Measurements from ENCODE around the gene CYP27A1.
"Not testable (repeated sequence)": the region's sequence is repeated elsewhere in the genome, so short reads cannot be mapped to it uniquely, and the experiment has no call there.

Gene CYP27A1

GRCh38 chr2:218846963-218847362 lies 65.0 kb downstream of the CYP27A1 start:
- H2BK120ac ChIP-seq (ENCODE audit: low read depth, low read length): not testable (repeated sequence)
- no CpG with 5 or more reads among the region's 18 CpGs for WGBS (ENCODE audit: extremely low coverage, insufficient coverage, low lambda C conversion rate)

DNA sequence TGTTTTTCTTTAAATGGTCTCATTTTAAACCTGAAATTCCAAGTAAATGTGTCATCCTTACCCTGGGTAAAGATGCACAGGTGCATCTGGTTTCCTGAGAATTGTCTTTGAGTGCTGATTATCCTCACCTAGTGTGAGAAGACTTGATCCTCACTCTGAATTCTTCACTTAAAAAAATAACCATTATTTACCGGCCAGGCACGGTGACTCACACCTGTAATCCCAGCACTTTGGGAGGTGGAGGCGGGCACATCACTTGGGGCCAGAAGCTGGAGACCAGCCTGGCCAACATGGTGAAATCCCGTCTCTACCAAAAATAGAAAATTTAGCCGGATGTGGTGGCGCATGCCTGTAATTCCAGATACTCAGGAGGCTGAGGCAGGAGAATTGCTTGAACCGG lies 67.8 kb downstream of the CYP27A1 start:
- no peak overlapping the region for H3K18ac ChIP-seq (ENCODE audit: low read length)
- no CpG with 5 or more reads among the region's 7 CpGs for WGBS (ENCODE audit: extremely low coverage, insufficient coverage, low lambda C conversion rate)
- no peak overlapping the region for H2BK5ac ChIP-seq (ENCODE audit: low read length)
- H3K4me3 ChIP-seq (ENCODE audit: low read length): no peak overlapping the region
- H3K56ac ChIP-seq (ENCODE audit: low read length): no peak overlapping the region
- no peak overlapping the region for H2AK5ac ChIP-seq (ENCODE audit: low read length)
- H3K23ac ChIP-seq (ENCODE audit: low read length): no peak overlapping the region
- no peak overlapping the region for H3K27ac ChIP-seq (ENCODE audit: low read depth, low read length)
- peaks cover 3% of the 10 kb centered on the region for H3K4me1 ChIP-seq (ENCODE audit: control insufficient read depth, low read depth, low read length)
- no peak overlapping the region for H4K5ac ChIP-seq (ENCODE audit: low read length)
- H4K8ac ChIP-seq (ENCODE audit: low read depth, low read length): no peak overlapping the region
- H3K79me1 ChIP-seq (ENCODE audit: low read length): no peaks in the 10 kb centered on the region
- no peak overlapping the region for H3K4ac ChIP-seq (ENCODE audit: low read depth, low read length)
- H3K79me2 ChIP-seq (ENCODE audit: control insufficient read depth, insufficient read depth, low read length): no peaks in the 10 kb centered on the region
- peaks cover 5% of the 10 kb centered on the region for H3K27me3 ChIP-seq (ENCODE audit: insufficient read depth, low read length, poor library complexity)
- no peak overlapping the region for H2BK15ac ChIP-seq (replicated peaks; ENCODE audit: low read depth)
- no peak overlapping the region for H2BK120ac ChIP-seq (ENCODE audit: low read depth, low read length)
- no peaks in the 10 kb centered on the region for H3K36me3 ChIP-seq (ENCODE audit: control insufficient read depth, insufficient read depth, low read length)
- DNase-seq: no peak
- H3K4me2 ChIP-seq (ENCODE audit: low read length): no peak overlapping the region
- H3K9ac ChIP-seq (ENCODE audit: low read length): no peak overlapping the region

More at GRCh38 chr2:218846963-218847362, 65.0 kb downstream of the CYP27A1 start:
- not testable (repeated sequence) for DNase-seq; H3K27me3 ChIP-seq (ENCODE audit: insufficient read depth, low read length, poor library complexity); H2BK15ac ChIP-seq (replicated peaks; ENCODE audit: low read depth); H3K9ac ChIP-seq (ENCODE audit: low read length); H3K4me2 ChIP-seq (ENCODE audit: low read length); H4K5ac ChIP-seq (ENCODE audit: low read length); H4K8ac ChIP-seq (ENCODE audit: low read depth, low read length); H2BK5ac ChIP-seq (ENCODE audit: low read length); H3K27ac ChIP-seq (ENCODE audit: low read depth, low read length); H3K23ac ChIP-seq (ENCODE audit: low read length); H3K79me1 ChIP-seq (ENCODE audit: low read length); H2AK5ac ChIP-seq (ENCODE audit: low read length); H3K4me3 ChIP-seq (ENCODE audit: low read length); H3K79me2 ChIP-seq (ENCODE audit: control insufficient read depth, insufficient read depth, low read length); H3K56ac ChIP-seq (ENCODE audit: low read length); H3K18ac ChIP-seq (ENCODE audit: low read length); H3K4me1 ChIP-seq (ENCODE audit: control insufficient read depth, low read depth, low read length); H3K4ac ChIP-seq (ENCODE audit: low read depth, low read length); H3K36me3 ChIP-seq (ENCODE audit: control insufficient read depth, insufficient read depth, low read length)

- no peak overlapping the region for H2BK120ac ChIP-seq (ENCODE audit: low read depth, low read length)
- H2BK15ac ChIP-seq (replicated peaks; ENCODE audit: low read depth): no peak overlapping the region
- H3K27me3 ChIP-seq (ENCODE audit: insufficient read depth, low read length, poor library complexity): peaks cover 9% of the 10 kb centered on the region
- no peaks in the 10 kb centered on the region for H3K36me3 ChIP-seq (ENCODE audit: control insufficient read depth, insufficient read depth, low read length)
- H4K5ac ChIP-seq (ENCODE audit: low read length): no peak overlapping the region
- H2BK5ac ChIP-seq (ENCODE audit: low read length): no peak overlapping the region
- H3K4me2 ChIP-seq (ENCODE audit: low read length): no peak overlapping the region
- no peaks in the 10 kb centered on the region for H3K79me2 ChIP-seq (ENCODE audit: control insufficient read depth, insufficient read depth, low read length)
- H3K4me3 ChIP-seq (ENCODE audit: low read length): no peak overlapping the region
- no peak for DNase-seq
- no peak overlapping the region for H3K9ac ChIP-seq (ENCODE audit: low read length)
- peaks cover 6% of the 10 kb centered on the region for H3K4me1 ChIP-seq (ENCODE audit: control insufficient read depth, low read depth, low read length)
- no peak overlapping the region for H2AK5ac ChIP-seq (ENCODE audit: low read length)
- no peak overlapping the region for H4K8ac ChIP-seq (ENCODE audit: low read depth, low read length)
- no peaks in the 10 kb centered on the region for H3K79me1 ChIP-seq (ENCODE audit: low read length)
- H3K27ac ChIP-seq (ENCODE audit: low read depth, low read length): no peak overlapping the region
- H3K18ac ChIP-seq (ENCODE audit: low read length): no peak overlapping the region
- H3K23ac ChIP-seq (ENCODE audit: low read length): no peak overlapping the region
- H3K56ac ChIP-seq (ENCODE audit: low read length): no peak overlapping the region
- WGBS (ENCODE audit: extremely low coverage, insufficient coverage, low lambda C conversion rate): no CpG with 5 or more reads among the region's 2 CpGs
- no peak overlapping the region for H3K4ac ChIP-seq (ENCODE audit: low read depth, low read length)
These were observed 68.8 kb downstream of the CYP27A1 start for GRCh38 chr2:218850796-218851195.

- Histone ChIP-seq H3K23ac (ENCODE audit: low read length) (no peak overlapping the region), H3K9ac (ENCODE audit: low read length) (no peak overlapping the region), H3K27me3 (ENCODE audit: insufficient read depth, low read length, poor library complexity) (peaks cover 9% of the 10 kb centered on the region), H3K36me3 (ENCODE audit: control insufficient read depth, insufficient read depth, low read length) (no peaks in the 10 kb centered on the region), H3K18ac (ENCODE audit: low read length) (no peak overlapping the region), H3K79me1 (ENCODE audit: low read length) (no peaks in the 10 kb centered on the region), H2BK15ac (replicated peaks; ENCODE audit: low read depth) (no peak overlapping the region), H2AK5ac (ENCODE audit: low read length) (no peak overlapping the region), H3K79me2 (ENCODE audit: control insufficient read depth, insufficient read depth, low read length) (no peaks in the 10 kb centered on the region), H3K4me3 (ENCODE audit: low read length) (no peak overlapping the region), H3K4ac (ENCODE audit: low read depth, low read length) (no peak overlapping the region), H3K4me2 (ENCODE audit: low read length) (no peak overlapping the region), H3K56ac (ENCODE audit: low read length) (no peak overlapping the region), H3K27ac (ENCODE audit: low read depth, low read length) (no peak overlapping the region), H2BK5ac (ENCODE audit: low read length) (no peak overlapping the region), H4K8ac (ENCODE audit: low read depth, low read length) (no peak overlapping the region), H4K5ac (ENCODE audit: low read length) (no peak overlapping the region), H3K4me1 (ENCODE audit: control insufficient read depth, low read depth, low read length) (peaks cover 10% of the 10 kb centered on the region), H2BK120ac (ENCODE audit: low read depth, low read length) (no peak overlapping the region)
- DNase-seq: no peak
- no CpG with 5 or more reads among the region's 3 CpGs for WGBS (ENCODE audit: extremely low coverage, insufficient coverage, low lambda C conversion rate)
These were observed 69.3 kb downstream of the CYP27A1 start for GRCh38 chr2:218851286-218851685.

DNA sequence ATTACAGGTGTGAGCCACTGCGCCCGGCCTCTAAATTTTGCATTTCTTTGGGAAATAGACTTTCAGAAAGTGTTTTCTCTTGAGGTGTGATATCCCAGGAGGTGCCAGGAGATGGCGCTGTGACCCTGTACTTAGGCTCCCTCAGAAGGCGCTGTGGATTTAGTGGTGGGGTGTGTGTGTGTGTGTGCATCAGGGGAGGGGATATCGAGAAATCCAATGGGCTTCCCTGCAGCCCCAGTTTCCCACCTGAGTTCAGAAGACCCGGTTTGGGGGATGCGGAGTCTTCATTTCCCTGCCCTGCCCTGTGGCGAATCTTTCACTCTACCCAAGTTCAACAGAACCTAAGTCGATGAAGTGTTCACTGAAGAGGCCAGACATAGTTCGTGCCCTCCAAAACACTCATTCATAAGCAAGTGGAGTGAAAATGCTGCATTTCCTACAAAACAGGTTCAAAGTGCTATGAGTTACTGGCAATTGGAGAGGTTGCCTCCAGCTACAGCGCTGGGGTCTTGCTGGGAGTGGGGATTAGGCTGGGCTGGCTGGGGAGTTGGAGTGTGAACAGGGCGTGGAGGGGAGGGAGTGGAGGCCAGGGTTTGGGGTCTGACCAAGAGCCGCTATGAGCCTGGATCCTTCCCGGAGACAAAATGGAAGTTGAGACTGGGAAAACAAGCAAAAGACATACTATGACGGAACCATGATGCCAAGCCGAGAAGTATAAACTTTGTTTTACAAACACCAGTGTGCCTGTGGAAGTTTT lies 71.1 kb downstream of the CYP27A1 start:
- H3K79me2 ChIP-seq (ENCODE audit: control insufficient read depth, insufficient read depth, low read length): no peaks in the 10 kb centered on the region
- no peaks in the 10 kb centered on the region for H3K36me3 ChIP-seq (ENCODE audit: control insufficient read depth, insufficient read depth, low read length)
- no peak overlapping the region for H3K18ac ChIP-seq (ENCODE audit: low read length)
- no peak overlapping the region for H4K5ac ChIP-seq (ENCODE audit: low read length)
- H2BK120ac ChIP-seq (ENCODE audit: low read depth, low read length): no peak overlapping the region
- no peaks in the 10 kb centered on the region for H3K79me1 ChIP-seq (ENCODE audit: low read length)
- H3K4me1 ChIP-seq (ENCODE audit: control insufficient read depth, low read depth, low read length): peaks cover 14% of the 10 kb centered on the region
- no peak overlapping the region for H3K4ac ChIP-seq (ENCODE audit: low read depth, low read length)
- no peak overlapping the region for H4K8ac ChIP-seq (ENCODE audit: low read depth, low read length)
- H3K27ac ChIP-seq (ENCODE audit: low read depth, low read length): no peak overlapping the region
- peak; percentile 82 for DNase-seq
- H2BK5ac ChIP-seq (ENCODE audit: low read length): no peak overlapping the region
- no peak overlapping the region for H2AK5ac ChIP-seq (ENCODE audit: low read length)
- peaks cover 17% of the 10 kb centered on the region for H3K27me3 ChIP-seq (ENCODE audit: insufficient read depth, low read length, poor library complexity)
- H3K23ac ChIP-seq (ENCODE audit: low read length): no peak overlapping the region
- H3K4me3 ChIP-seq (ENCODE audit: low read length): no peak overlapping the region
- WGBS (ENCODE audit: extremely low coverage, insufficient coverage, low lambda C conversion rate): no CpG with 5 or more reads among the region's 16 CpGs
- H3K9ac ChIP-seq (ENCODE audit: low read length): peak overlapping the region; percentile 20
- peak overlapping the region; percentile 10 for H3K4me2 ChIP-seq (ENCODE audit: low read length)
- no peak overlapping the region for H2BK15ac ChIP-seq (replicated peaks; ENCODE audit: low read depth)
- peak overlapping the region; percentile 53 for H3K56ac ChIP-seq (ENCODE audit: low read length)

GRCh38 chr2:218853766-218854165 lies 71.8 kb downstream of the CYP27A1 start:
- Histone ChIP-seq H3K4me3 (ENCODE audit: low read length) (no peak overlapping the region), H3K79me1 (ENCODE audit: low read length) (no peaks in the 10 kb centered on the region), H2BK120ac (ENCODE audit: low read depth, low read length) (no peak overlapping the region), H3K27me3 (ENCODE audit: insufficient read depth, low read length, poor library complexity) (peaks cover 23% of the 10 kb centered on the region), H4K5ac (ENCODE audit: low read length) (no peak overlapping the region), H3K4me1 (ENCODE audit: control insufficient read depth, low read depth, low read length) (peaks cover 14% of the 10 kb centered on the region), H3K18ac (ENCODE audit: low read length) (no peak overlapping the region), H3K4ac (ENCODE audit: low read depth, low read length) (no peak overlapping the region), H4K8ac (ENCODE audit: low read depth, low read length) (no peak overlapping the region), H3K79me2 (ENCODE audit: control insufficient read depth, insufficient read depth, low read length) (no peaks in the 10 kb centered on the region), H3K36me3 (ENCODE audit: control insufficient read depth, insufficient read depth, low read length) (no peaks in the 10 kb centered on the region), H2AK5ac (ENCODE audit: low read length) (no peak overlapping the region), H2BK15ac (replicated peaks; ENCODE audit: low read depth) (no peak overlapping the region), H2BK5ac (ENCODE audit: low read length) (no peak overlapping the region), H3K23ac (ENCODE audit: low read length) (no peak overlapping the region), H3K56ac (ENCODE audit: low read length) (no peak overlapping the region), H3K4me2 (ENCODE audit: low read length) (no peak overlapping the region), H3K9ac (ENCODE audit: low read length) (no peak overlapping the region), H3K27ac (ENCODE audit: low read depth, low read length) (no peak overlapping the region)
- no peak for DNase-seq
- WGBS (ENCODE audit: extremely low coverage, insufficient coverage, low lambda C conversion rate): no CpG with 5 or more reads among the region's 5 CpGs

Data from mesendoderm (in vitro differentiated cells).